ENCODE measurements around the gene ARSG. TPM values are rescaled to one million over a fixed set of nuclear protein-coding genes. Genes with fewer than 3 reads are reported as not detected.
A peak's percentile ranks its signal among the peaks of the same experiment; 100 is the strongest.

ARSG gene
- total and polyA plus RNA-seq, 2 of the 8 experiments (the other 6 are each of a cell fraction or from before 2014, with no cell fraction given) = 3.3 to 4.0 TPM

DNA sequence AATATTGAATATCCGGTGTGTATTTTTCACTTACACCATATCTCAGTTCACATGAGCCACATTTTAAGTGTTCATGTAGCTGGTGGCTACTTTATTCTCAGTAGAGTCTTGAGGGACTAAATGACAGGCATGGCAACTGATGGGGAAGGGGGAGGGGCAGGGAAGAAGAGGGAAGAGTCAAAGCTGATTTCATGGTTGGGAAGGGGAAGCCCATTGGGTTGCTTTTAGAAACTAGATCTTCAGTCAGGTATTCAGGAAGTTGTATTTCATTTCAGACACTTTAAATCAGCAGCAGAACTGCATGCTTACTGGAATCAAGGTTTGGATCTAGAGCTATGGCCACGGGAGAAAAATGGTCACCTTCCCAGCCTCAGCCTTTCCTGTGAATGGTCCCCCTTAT, 168.9 kb downstream of the ARSG start:
- Histone ChIP-seq H3K4me1 (replicated peaks in 1 of 4; ENCODE audit: control insufficient read depth in 3 of 4, insufficient read depth in 4 of 4, low read length in 3 of 4) (peaks cover 3 to 9% (median 5%) of the 10 kb centered on the region in 4 experiments; a peak in 6 of 7 replicates), H3K79me2 (ENCODE audit: control insufficient read depth in 1 of 2, insufficient read depth in 2 of 2, low read length in 2 of 2) (no peaks in the 10 kb centered on the region), H3K79me1 (ENCODE audit: low read depth, low read length) (no peaks in the 10 kb centered on the region), H3K23ac (ENCODE audit: insufficient read length) (no peak overlapping the region), H3K4ac (replicated peaks; ENCODE audit: insufficient read length, low read depth, low read length) (no peak overlapping the region), H4K91ac (replicated peaks; ENCODE audit: insufficient read length, low read length) (no peak overlapping the region), H3K23me2 (ENCODE audit: low read depth, low read length) (peaks cover 8% of the 10 kb centered on the region; the same call in 1 of the 2 replicates), H2BK20ac (ENCODE audit: low read length) (no peak overlapping the region), H3K18ac (ENCODE audit: extremely low read depth, low read length) (no peak overlapping the region), H3K4me2 (ENCODE audit: insufficient read depth in 1 of 2, low read depth in 2 of 2, low read length in 2 of 2) (no peak overlapping the region), H2BK5ac (ENCODE audit: low read depth, low read length) (no peak overlapping the region), H4K20me1 (replicated peaks in 1 of 2; ENCODE audit: control insufficient read depth in 1 of 2, insufficient read depth in 2 of 2, low read length in 2 of 2) (peaks cover 0 to 1% of the 10 kb centered on the region in 2 experiments), H3K27me3 (replicated peaks in 1 of 4; ENCODE audit: control insufficient read depth in 3 of 4, extremely low read depth in 1 of 4, insufficient read depth in 3 of 4, low read length in 3 of 4) (no peaks in the 10 kb centered on the region), H2BK12ac (ENCODE audit: low read depth, low read length) (peak overlapping the region; percentile 4; the same call in 1 of the 2 replicates), H3K9ac (replicated peaks in 1 of 4; ENCODE audit: extremely low read depth in 1 of 4, low read depth in 3 of 4, low read length in 3 of 4) (no peak overlapping the region), H4K8ac (ENCODE audit: extremely low read depth, insufficient read depth, low read length) (no peak overlapping the region), H3K27ac (ENCODE audit: low read depth, low read length) (no peak overlapping the region), H3K9me3 (ENCODE audit: insufficient read depth in 2 of 2, low read depth in 1 of 2, low read length in 1 of 2) (no peaks in the 10 kb centered on the region), H3K4me3 (ENCODE audit: extremely low read depth in 1 of 4, insufficient read depth in 2 of 4, low read depth in 3 of 4, low read length in 4 of 4) (no peak overlapping the region), H2BK15ac (ENCODE audit: low read length) (no peak overlapping the region; the same call in 1 of the 2 replicates), H2AK5ac (ENCODE audit: low read depth, low read length) (no peak overlapping the region), H4K5ac (ENCODE audit: insufficient read length, low read depth, low read length) (no peak overlapping the region), H3K14ac (ENCODE audit: insufficient read length) (no peak overlapping the region), H2BK120ac (replicated peaks; ENCODE audit: low read depth, low read length) (no peak overlapping the region), H3K56ac (replicated peaks; ENCODE audit: insufficient read length, low read depth, low read length) (no peak overlapping the region), H2AFZ (ENCODE audit: low read length) (no peak overlapping the region), H3K36me3 (ENCODE audit: control insufficient read depth in 2 of 4, insufficient read depth in 4 of 4, low read length in 3 of 4) (no peaks in the 10 kb centered on the region)
- 87% methylated on average over 2 of the region's 2 CpGs; no CpG with 5 or more reads in 1 of the 2 experiments for WGBS, 2 experiments (ENCODE audit: extremely low coverage in 1 of 2, insufficient coverage in 1 of 2, insufficient read length in 1 of 2, insufficient replicate concordance in 2 of 2, low coverage in 1 of 2, low lambda C conversion rate in 2 of 2, missing lambda C conversion rate in 1 of 2)
- POLR2A ChIA-PET (ENCODE audit: partially characterized antibody) = interaction anchor here (0.6 to 3.4 kb wide), 3 partner anchors 19 to 212 kb away, joined by 3 to 10 read pairs (median 3); partner anchors contain the start of gene AMZ2
- FAIRE-seq = no peak
- CTCF ChIA-PET (ENCODE audit: partially characterized antibody) = interaction anchor here (0.8 to 3.0 kb wide), 6 partner anchors 10 to 520 kb away, joined by 3 to 12 read pairs (median 4); no protein-coding TSS in a partner anchor
- DNase-seq (ENCODE audit: low read depth in 1 of 2, low spot score in 2 of 2) = no peak
- TF ChIP-seq RXRA (IDR thresholded peaks at IDR 0.05; ENCODE audit: insufficient read depth, low read depth, low read length) (no peak), EP300 (IDR thresholded peaks at IDR 0.05; ENCODE audit: borderline replicate concordance in 1 of 2, low read depth in 2 of 2, low read length in 2 of 2) (no peak), SP2 (IDR thresholded peaks at IDR 0.05; ENCODE audit: low read length) (no peak), EGR1 (IDR thresholded peaks at IDR 0.05; ENCODE audit: borderline replicate concordance, low read depth, low read length) (no peak), RBBP5 (IDR thresholded peaks at IDR 0.05; ENCODE audit: borderline replicate concordance, low read depth, low read length) (no peak), FOSL1 (IDR thresholded peaks at IDR 0.05; ENCODE audit: insufficient read depth, low read depth, low read length) (no peak), CBX5 (IDR thresholded peaks at IDR 0.05; ENCODE audit: low read depth, low read length) (no peak), KDM1A (IDR thresholded peaks at IDR 0.05; ENCODE audit: borderline replicate concordance, low read length) (no peak), TAF7 (optimal IDR thresholded peaks at IDR 0.05; ENCODE audit: borderline replicate concordance, low read depth, low read length) (no peak), BCL11A (IDR thresholded peaks at IDR 0.05; ENCODE audit: low read depth in 2 of 2, low read length in 2 of 2) (no peak), SP4 (IDR thresholded peaks at IDR 0.05; ENCODE audit: low read length) (no peak), YY1 (IDR thresholded peaks at IDR 0.05; ENCODE audit: low read depth, low read length) (no peak)
- TF ChIP-seq, protein P1, sequence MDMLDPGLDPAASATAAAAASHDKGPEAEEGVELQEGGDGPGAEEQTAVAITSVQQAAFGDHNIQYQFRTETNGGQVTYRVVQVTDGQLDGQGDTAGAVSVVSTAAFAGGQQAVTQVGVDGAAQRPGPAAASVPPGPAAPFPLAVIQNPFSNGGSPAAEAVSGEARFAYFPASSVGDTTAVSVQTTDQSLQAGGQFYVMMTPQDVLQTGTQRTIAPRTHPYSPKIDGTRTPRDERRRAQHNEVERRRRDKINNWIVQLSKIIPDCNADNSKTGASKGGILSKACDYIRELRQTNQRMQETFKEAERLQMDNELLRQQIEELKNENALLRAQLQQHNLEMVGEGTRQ (IDR thresholded peaks at IDR 0.05; ENCODE audit: low read length) = no peak

All from H1 (cell line).